ENCODE measurements around the gene PASK. TPM values are rescaled to one million over a fixed set of nuclear protein-coding genes. Genes with fewer than 3 reads are reported as not detected.

The PASK gene
- total RNA-seq, 1 donor from 2014 or later: 64.2 TPM

GRCh38 chr2:241163601-241164118 is 14.4 kb upstream of the PASK start:
- Mint-ChIP-seq H3K4me1 (no peaks in the 10 kb centered on the region), H3K27me3 (ENCODE audit: low read depth) (no peaks in the 10 kb centered on the region), H3K9me3 (no peaks in the 10 kb centered on the region), H3K36me3 (ENCODE audit: low read depth) (peaks cover 3% of the 10 kb centered on the region), H3K4me3 (no peak overlapping the region), H3K27ac (ENCODE audit: unreplicated experiment) (no peak overlapping the region)
- TF ChIP-seq CTCF (conservative IDR thresholded peaks at IDR 0.05): no peak
- DNase-seq (ENCODE audit: low read depth, low spot score): no peak

GRCh38 chr2:241161646-241162281 is 12.5 kb upstream of the PASK start:
- Mint-ChIP-seq H3K27me3 (ENCODE audit: low read depth) (no peaks in the 10 kb centered on the region), H3K36me3 (ENCODE audit: low read depth) (no peaks in the 10 kb centered on the region), H3K27ac (ENCODE audit: unreplicated experiment) (no peak overlapping the region), H3K4me1 (no peaks in the 10 kb centered on the region), H3K4me3 (no peak overlapping the region), H3K9me3 (no peaks in the 10 kb centered on the region)
- no peak for DNase-seq (ENCODE audit: low read depth, low spot score)
- no peak for TF ChIP-seq CTCF (conservative IDR thresholded peaks at IDR 0.05)

- Mint-ChIP-seq H3K4me3 (no peak overlapping the region), H3K9me3 (no peaks in the 10 kb centered on the region), H3K4me1 (no peaks in the 10 kb centered on the region), H3K36me3 (ENCODE audit: low read depth) (no peaks in the 10 kb centered on the region), H3K27ac (ENCODE audit: unreplicated experiment) (no peak overlapping the region), H3K27me3 (ENCODE audit: low read depth) (no peaks in the 10 kb centered on the region)
- DNase-seq (ENCODE audit: low read depth, low spot score): no peak
- TF ChIP-seq CTCF (conservative IDR thresholded peaks at IDR 0.05): no peak
These were observed 11.0 kb upstream of the PASK start for GRCh38 chr2:241160318-241160717.

GRCh38 chr2:241159116-241159515 is 9.8 kb upstream of the PASK start:
- no peak overlapping the region for H3K27ac Mint-ChIP-seq (ENCODE audit: unreplicated experiment)
- TF ChIP-seq CTCF (conservative IDR thresholded peaks at IDR 0.05): no peak
- no peaks in the 10 kb centered on the region for H3K36me3 Mint-ChIP-seq (ENCODE audit: low read depth)
- no peaks in the 10 kb centered on the region for H3K9me3 Mint-ChIP-seq
- no peaks in the 10 kb centered on the region for H3K4me1 Mint-ChIP-seq
- no peak for DNase-seq (ENCODE audit: low read depth, low spot score)
- no peak overlapping the region for H3K4me3 Mint-ChIP-seq
- no peaks in the 10 kb centered on the region for H3K27me3 Mint-ChIP-seq (ENCODE audit: low read depth)

GRCh38 chr2:241158546-241158900 is 9.3 kb upstream of the PASK start:
- H3K4me1 Mint-ChIP-seq: no peaks in the 10 kb centered on the region
- H3K4me3 Mint-ChIP-seq: no peak overlapping the region
- TF ChIP-seq CTCF (conservative IDR thresholded peaks at IDR 0.05): no peak
- no peaks in the 10 kb centered on the region for H3K9me3 Mint-ChIP-seq
- no peaks in the 10 kb centered on the region for H3K27me3 Mint-ChIP-seq (ENCODE audit: low read depth)
- no peak overlapping the region for H3K27ac Mint-ChIP-seq (ENCODE audit: unreplicated experiment)
- DNase-seq (ENCODE audit: low read depth, low spot score): no peak
- no peaks in the 10 kb centered on the region for H3K36me3 Mint-ChIP-seq (ENCODE audit: low read depth)
